Measurements from ENCODE around the gene KLF16. TPM values are rescaled to one million over a fixed set of nuclear protein-coding genes. Genes with fewer than 3 reads are reported as not detected.
A peak's percentile ranks its signal among the peaks of the same experiment; 100 is the strongest.

The KLF16 gene
- polyA plus RNA-seq, 3 donors, result 0.51 to 23.3 (median 0.67) TPM

DNA sequence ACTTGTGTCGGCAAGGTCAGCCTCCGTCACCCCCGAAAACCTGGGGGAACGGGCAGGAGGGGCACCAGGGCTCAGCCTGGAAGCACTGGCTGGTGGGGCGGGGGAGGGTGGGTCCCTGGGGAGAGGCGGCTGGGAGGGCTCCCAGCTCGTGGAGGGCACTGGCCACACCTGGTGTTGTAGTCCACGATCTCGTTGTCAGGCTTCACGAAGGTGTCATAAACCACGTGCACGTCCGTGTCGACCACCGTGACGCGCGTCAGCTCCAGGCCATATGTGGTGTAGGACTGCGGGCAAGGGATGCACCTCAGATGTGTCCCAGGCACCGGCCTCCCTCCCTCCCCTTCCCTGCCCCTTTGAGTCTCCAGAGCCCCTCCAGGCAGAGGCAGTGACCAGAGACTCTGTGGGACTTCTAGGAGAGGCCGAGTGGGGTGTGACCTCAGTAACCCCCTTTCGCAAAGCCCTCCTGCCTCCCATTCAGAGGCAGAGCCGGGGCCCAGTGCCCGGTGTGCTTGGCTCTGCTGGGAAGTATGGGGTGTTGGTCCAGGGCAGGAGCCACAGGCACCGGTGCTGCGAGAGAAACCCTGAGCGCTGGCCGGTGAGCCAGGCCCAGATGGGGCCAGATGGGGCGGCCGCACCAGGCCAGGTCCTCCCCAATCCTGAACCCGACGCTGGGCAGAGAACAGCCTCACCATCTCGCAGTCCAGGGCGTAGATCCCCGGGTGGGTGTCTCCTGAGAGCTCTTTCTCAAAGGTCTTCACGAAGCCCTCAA is 46.7 kb downstream of the KLF16 start:
- TF ChIP-seq, protein P1, sequence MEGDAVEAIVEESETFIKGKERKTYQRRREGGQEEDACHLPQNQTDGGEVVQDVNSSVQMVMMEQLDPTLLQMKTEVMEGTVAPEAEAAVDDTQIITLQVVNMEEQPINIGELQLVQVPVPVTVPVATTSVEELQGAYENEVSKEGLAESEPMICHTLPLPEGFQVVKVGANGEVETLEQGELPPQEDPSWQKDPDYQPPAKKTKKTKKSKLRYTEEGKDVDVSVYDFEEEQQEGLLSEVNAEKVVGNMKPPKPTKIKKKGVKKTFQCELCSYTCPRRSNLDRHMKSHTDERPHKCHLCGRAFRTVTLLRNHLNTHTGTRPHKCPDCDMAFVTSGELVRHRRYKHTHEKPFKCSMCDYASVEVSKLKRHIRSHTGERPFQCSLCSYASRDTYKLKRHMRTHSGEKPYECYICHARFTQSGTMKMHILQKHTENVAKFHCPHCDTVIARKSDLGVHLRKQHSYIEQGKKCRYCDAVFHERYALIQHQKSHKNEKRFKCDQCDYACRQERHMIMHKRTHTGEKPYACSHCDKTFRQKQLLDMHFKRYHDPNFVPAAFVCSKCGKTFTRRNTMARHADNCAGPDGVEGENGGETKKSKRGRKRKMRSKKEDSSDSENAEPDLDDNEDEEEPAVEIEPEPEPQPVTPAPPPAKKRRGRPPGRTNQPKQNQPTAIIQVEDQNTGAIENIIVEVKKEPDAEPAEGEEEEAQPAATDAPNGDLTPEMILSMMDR (IDR thresholded peaks at IDR 0.05), result no peak

DNA sequence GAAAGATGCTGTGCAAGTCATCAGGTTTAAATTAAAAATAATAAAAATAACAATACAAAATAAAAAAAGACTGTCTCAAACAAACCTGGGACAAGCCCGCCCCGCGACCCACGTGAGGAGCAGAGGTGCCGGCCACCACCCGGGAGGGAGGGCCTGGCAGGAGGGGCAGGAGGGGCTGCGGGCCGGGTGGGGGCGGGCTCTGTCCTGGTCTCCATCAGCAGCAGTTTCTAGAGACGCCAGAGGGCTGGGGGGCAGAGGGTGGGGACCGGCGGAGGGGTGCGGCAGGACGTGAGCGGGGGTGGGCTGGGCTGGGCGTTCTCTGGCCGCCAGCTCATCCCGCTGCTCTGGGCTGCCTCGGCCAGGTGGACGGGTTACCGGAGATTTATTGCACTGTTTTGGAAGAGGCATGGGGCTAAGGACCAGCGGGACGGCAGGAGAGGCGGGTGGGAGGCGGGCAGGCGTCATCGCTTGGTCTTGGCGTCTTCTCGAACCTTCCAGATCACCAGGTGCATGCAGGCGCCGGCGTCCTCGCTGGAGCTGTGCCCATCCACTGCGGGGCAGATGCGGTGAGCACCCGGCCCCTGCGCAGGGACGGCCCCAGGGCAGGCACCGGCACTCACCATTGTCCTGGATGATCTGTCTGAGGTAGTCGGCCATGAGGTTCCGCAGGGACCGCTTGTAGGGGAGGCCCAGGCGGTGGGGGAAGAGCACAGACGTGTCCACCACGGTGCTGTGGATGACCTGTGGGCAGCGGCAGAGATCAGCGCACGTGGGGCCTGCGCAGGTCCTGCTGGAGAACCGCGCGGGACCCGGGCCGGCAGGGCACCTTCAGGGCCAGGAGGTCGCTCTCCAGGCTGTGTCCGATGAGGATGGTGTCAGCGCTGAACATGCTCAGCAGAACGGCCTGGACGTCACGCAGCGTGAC is 47.5 kb downstream of the KLF16 start:
- H3K27me3 Mint-ChIP-seq (ENCODE audit: low read depth in 3 of 3), result no peaks in the 10 kb centered on the region

More for the DNA sequence above, 46.7 kb downstream of the KLF16 start:
- no peak overlapping the region for H2AFZ ChIP-seq (ENCODE audit: insufficient read depth, low read depth, low read length, poor library complexity, severe bottlenecking)
- intact Hi-C loops (cut with micrococcal nuclease), result no loop called here
- peaks cover 64 to 65% of the 10 kb centered on the region in 2 donors for H3K36me3 ChIP-seq (replicated peaks in 1 of 2; ENCODE audit: control insufficient read depth in 1 of 2, insufficient read depth in 2 of 2, low read length in 2 of 2)
- H3K9me3 Mint-ChIP-seq, result no peaks in the 10 kb centered on the region
- H3K4me1 Mint-ChIP-seq, result peaks cover 12% of the 10 kb centered on the region
- H3K79me2 ChIP-seq (ENCODE audit: insufficient read depth, low read length), result no peaks in the 10 kb centered on the region
- no peak overlapping the region for H3K4me3 ChIP-seq (replicated peaks in 1 of 3; ENCODE audit: low read depth in 2 of 3, low read length in 3 of 3)
- H3K4me2 ChIP-seq (replicated peaks; ENCODE audit: extremely low read depth, low read length, poor library complexity, severe bottlenecking), result no peak overlapping the region
- H3K4me1 ChIP-seq (ENCODE audit: control insufficient read depth in 1 of 2, insufficient read depth in 2 of 2, low read length in 2 of 2), result peaks cover 14 to 18% of the 10 kb centered on the region in 2 donors
- no peak overlapping the region for H3K9ac ChIP-seq (ENCODE audit: insufficient read depth, low read length, poor library complexity, severe bottlenecking)
- DNase-seq, result no peak
- peaks cover 42 to 62% of the 10 kb centered on the region in 2 donors for H3K36me3 Mint-ChIP-seq
- H3K27me3 Mint-ChIP-seq (ENCODE audit: low read depth in 3 of 3), result no peaks in the 10 kb centered on the region
- H3K27ac Mint-ChIP-seq, result no peak overlapping the region
- H3K27ac ChIP-seq (ENCODE audit: low read depth in 1 of 2, low read length in 2 of 2), result no peak overlapping the region
- H3K4me3 Mint-ChIP-seq, result no peak overlapping the region
- peaks cover 40% of the 10 kb centered on the region for H4K20me1 ChIP-seq (ENCODE audit: insufficient read depth, low read length)
- WGBS (ENCODE audit: insufficient coverage), result 96% methylated on average over 26 of the region's 36 CpGs
- H3K27me3 ChIP-seq (ENCODE audit: control insufficient read depth in 2 of 2, insufficient read depth in 2 of 2, low read length in 2 of 2), result no peaks in the 10 kb centered on the region
- no peaks in the 10 kb centered on the region for H3K9me3 ChIP-seq (replicated peaks in 1 of 2; ENCODE audit: control insufficient read depth in 1 of 2, insufficient read depth in 1 of 2, low read length in 2 of 2)

More for the DNA sequence above, 47.5 kb downstream of the KLF16 start:
- Histone ChIP-seq H3K27ac (ENCODE audit: low read depth in 1 of 2, low read length in 2 of 2) (no peak overlapping the region), H3K9ac (ENCODE audit: insufficient read depth, low read length, poor library complexity, severe bottlenecking) (no peak overlapping the region), H4K20me1 (ENCODE audit: insufficient read depth, low read length) (peaks cover 34% of the 10 kb centered on the region), H3K27me3 (ENCODE audit: control insufficient read depth in 2 of 2, insufficient read depth in 2 of 2, low read length in 2 of 2) (no peaks in the 10 kb centered on the region), H3K4me2 (replicated peaks; ENCODE audit: extremely low read depth, low read length, poor library complexity, severe bottlenecking) (no peak overlapping the region), H3K36me3 (replicated peaks in 1 of 2; ENCODE audit: control insufficient read depth in 1 of 2, insufficient read depth in 2 of 2, low read length in 2 of 2) (peaks cover 57% of the 10 kb centered on the region in 2 donors), H2AFZ (ENCODE audit: insufficient read depth, low read depth, low read length, poor library complexity, severe bottlenecking) (no peak overlapping the region), H3K4me3 (replicated peaks in 1 of 3; ENCODE audit: low read depth in 2 of 3, low read length in 3 of 3) (no peak overlapping the region), H3K4me1 (ENCODE audit: control insufficient read depth in 1 of 2, insufficient read depth in 2 of 2, low read length in 2 of 2) (peaks cover 19 to 26% of the 10 kb centered on the region in 2 donors), H3K9me3 (replicated peaks in 1 of 2; ENCODE audit: control insufficient read depth in 1 of 2, insufficient read depth in 1 of 2, low read length in 2 of 2) (no peaks in the 10 kb centered on the region), H3K79me2 (ENCODE audit: insufficient read depth, low read length) (no peaks in the 10 kb centered on the region)
- DNase-seq, result no peak
- Mint-ChIP-seq H3K4me3 (no peak overlapping the region), H3K36me3 (peaks cover 36 to 54% of the 10 kb centered on the region in 2 donors), H3K27ac (peak overlapping the region in 1 of 7 donors; percentile 25), H3K9me3 (no peaks in the 10 kb centered on the region), H3K4me1 (peaks cover 16% of the 10 kb centered on the region)
- WGBS (ENCODE audit: insufficient coverage), result 96% methylated on average over 49 of the region's 61 CpGs
- TF ChIP-seq, protein P1 (IDR thresholded peaks at IDR 0.05), result no peak
- intact Hi-C loops (cut with micrococcal nuclease), result no loop called here
